HUES48 (cell line): ENCODE measurements around the gene SMIM45.

ENCODE experiments used
- H3K27ac ChIP-seq: one replicate; pipeline ENCODE4 v1.7.0; 2013; ENCODE audit warnings: low read depth, low read length, inconsistent platforms
- H3K27me3 ChIP-seq: 2 replicates; pipeline ENCODE4 v1.6.1; 2013; ENCODE audit warnings: mild to moderate bottlenecking, low read length; ENCODE audit not compliant: control insufficient read depth, insufficient read depth
- H3K36me3 ChIP-seq: 2 replicates; pipeline ENCODE4 v1.6.1; 2013; ENCODE audit warnings: low read length; ENCODE audit not compliant: control insufficient read depth, insufficient read depth
- H3K4me1 ChIP-seq: 2 replicates; pipeline ENCODE4 v1.6.1; 2013; ENCODE audit warnings: mild to moderate bottlenecking, low read length; ENCODE audit not compliant: control insufficient read depth, insufficient read depth
- H3K4me3 ChIP-seq: 2 replicates; pipeline ENCODE4 v1.5.1; 2013; ENCODE audit warnings: mild to moderate bottlenecking, low read depth, low read length
- H3K9ac ChIP-seq: 2 replicates; pipeline ENCODE4 v1.6.1; 2013; ENCODE audit warnings: mild to moderate bottlenecking, low read depth, low read length, moderate library complexity
- H3K9me3 ChIP-seq: 2 replicates; pipeline ENCODE4 v1.6.1; 2013; ENCODE audit warnings: low read length; ENCODE audit not compliant: control insufficient read depth, insufficient read depth

The SMIM45 gene

GRCh38 chr22:41928593-41929417, 23.1 kb upstream of the SMIM45 start:
- Histone ChIP-seq H3K9ac (no peak overlapping the region), H3K27ac (no peak overlapping the region), H3K4me1 (no peaks in the 10 kb centered on the region; the same call in 1 of the 2 replicates), H3K4me3 (no peak overlapping the region), H3K9me3 (no peaks in the 10 kb centered on the region), H3K27me3 (peaks cover 40% of the 10 kb centered on the region), H3K36me3 (no peaks in the 10 kb centered on the region)

- Histone ChIP-seq H3K9ac (no peak overlapping the region), H3K4me3 (no peak overlapping the region), H3K27me3 (peaks cover 38% of the 10 kb centered on the region), H3K36me3 (no peaks in the 10 kb centered on the region), H3K4me1 (no peaks in the 10 kb centered on the region; the same call in 1 of the 2 replicates), H3K9me3 (no peaks in the 10 kb centered on the region), H3K27ac (no peak overlapping the region)
Observed at GRCh38 chr22:41929418-41929810, 22.5 kb upstream of the SMIM45 start.

GRCh38 chr22:41931701-41932269, 20.2 kb upstream of the SMIM45 start:
- peaks cover 18% of the 10 kb centered on the region for H3K27me3 ChIP-seq
- H3K9ac ChIP-seq, result no peak overlapping the region
- H3K9me3 ChIP-seq, result no peaks in the 10 kb centered on the region
- no peak overlapping the region for H3K4me3 ChIP-seq
- H3K36me3 ChIP-seq, result 0 out of 2 replicates have a peak, but pooled peaks cover 3% of the 10 kb centered on the region
- H3K27ac ChIP-seq, result no peak overlapping the region
- no peaks in the 10 kb centered on the region for H3K4me1 ChIP-seq

- Histone ChIP-seq H3K27ac (no peak overlapping the region), H3K9ac (no peak overlapping the region), H3K4me3 (no peak overlapping the region), H3K36me3 (peaks cover 3% of the 10 kb centered on the region; the same call in 1 of the 2 replicates), H3K4me1 (no peaks in the 10 kb centered on the region), H3K9me3 (no peaks in the 10 kb centered on the region), H3K27me3 (peaks cover 13% of the 10 kb centered on the region)
Observed at GRCh38 chr22:41932353-41932752, 19.6 kb upstream of the SMIM45 start.

GRCh38 chr22:41933411-41934177, 18.4 kb upstream of the SMIM45 start:
- H3K9me3 ChIP-seq, result no peaks in the 10 kb centered on the region
- H3K9ac ChIP-seq, result no peak overlapping the region
- no peaks in the 10 kb centered on the region for H3K4me1 ChIP-seq
- H3K27ac ChIP-seq, result no peak overlapping the region
- peaks cover 2% of the 10 kb centered on the region; the same call in 1 of the 2 replicates for H3K27me3 ChIP-seq
- no peak overlapping the region for H3K4me3 ChIP-seq
- H3K36me3 ChIP-seq, result peaks cover 12% of the 10 kb centered on the region

GRCh38 chr22:41934284-41935014, 17.5 kb upstream of the SMIM45 start:
- no peaks in the 10 kb centered on the region for H3K4me1 ChIP-seq
- H3K9ac ChIP-seq, result no peak overlapping the region

GRCh38 chr22:41935015-41935351, 17.0 kb upstream of the SMIM45 start:
- no peak overlapping the region for H3K27ac ChIP-seq

More at GRCh38 chr22:41934284-41935014, 17.5 kb upstream of the SMIM45 start:
- no peak overlapping the region for H3K27ac ChIP-seq
- peaks cover 20% of the 10 kb centered on the region for H3K36me3 ChIP-seq
- H3K9me3 ChIP-seq, result no peaks in the 10 kb centered on the region
- no peaks in the 10 kb centered on the region for H3K27me3 ChIP-seq
- no peak overlapping the region for H3K4me3 ChIP-seq

GRCh38 chr22:41935509-41935908, 16.4 kb upstream of the SMIM45 start:
- no peak overlapping the region for H3K9ac ChIP-seq
- no peak overlapping the region for H3K4me3 ChIP-seq
- H3K9me3 ChIP-seq, result no peaks in the 10 kb centered on the region
- H3K4me1 ChIP-seq, result no peaks in the 10 kb centered on the region
- no peak overlapping the region for H3K27ac ChIP-seq
- peaks cover 22% of the 10 kb centered on the region for H3K36me3 ChIP-seq
- H3K27me3 ChIP-seq, result no peaks in the 10 kb centered on the region

More at GRCh38 chr22:41935015-41935351, 17.0 kb upstream of the SMIM45 start:
- no peaks in the 10 kb centered on the region for H3K4me1 ChIP-seq
- H3K9ac ChIP-seq, result no peak overlapping the region
- H3K9me3 ChIP-seq, result no peaks in the 10 kb centered on the region
- no peak overlapping the region for H3K4me3 ChIP-seq
- no peaks in the 10 kb centered on the region for H3K27me3 ChIP-seq
- H3K36me3 ChIP-seq, result peaks cover 21% of the 10 kb centered on the region

- Histone ChIP-seq H3K4me1 (no peaks in the 10 kb centered on the region), H3K9ac (no peak overlapping the region), H3K36me3 (peaks cover 34% of the 10 kb centered on the region)
Observed at GRCh38 chr22:41936894-41937169, 15.1 kb upstream of the SMIM45 start.

GRCh38 chr22:41939981-41940831, 11.7 kb upstream of the SMIM45 start:
- no peak overlapping the region for H3K4me3 ChIP-seq
- no peak overlapping the region for H3K27ac ChIP-seq
- H3K9me3 ChIP-seq, result no peaks in the 10 kb centered on the region
- H3K9ac ChIP-seq, result no peak overlapping the region
- H3K4me1 ChIP-seq, result no peaks in the 10 kb centered on the region
- H3K36me3 ChIP-seq, result peaks cover 61% of the 10 kb centered on the region
- no peaks in the 10 kb centered on the region for H3K27me3 ChIP-seq

More at GRCh38 chr22:41936894-41937169, 15.1 kb upstream of the SMIM45 start:
- Histone ChIP-seq H3K27me3 (no peaks in the 10 kb centered on the region), H3K27ac (no peak overlapping the region), H3K4me3 (no peak overlapping the region), H3K9me3 (no peaks in the 10 kb centered on the region)
